DND-41 (cell line): ENCODE measurements around the gene LGR6.

Experiments used
- ATAC-seq: fragments of 200-7000 bp; cut with Tn5 transposase; 3 replicates; pipeline ENCODE4 v1.9.1; 2021; ENCODE audit warnings: low read depth; ENCODE audit not compliant: insufficient read depth
- DNase-seq: peaks from one replicate; pipeline ENCODE4 v3.0.0-alpha.2; 2020
- H2AFZ ChIP-seq: 2 replicates; pipeline ENCODE4 v1.6.0; 2012; ENCODE audit warnings: low read depth, low read length
- H3K27ac ChIP-seq: 2 replicates; pipeline ENCODE4 v1.5.1; 2012; ENCODE audit warnings: low read length, inconsistent platforms
- H3K27me3 ChIP-seq: fragments of 200-600 bp; sonication (generic); 2 replicates; pipeline ENCODE4 v1.6.0; 2012; ENCODE audit warnings: low read length, mild to moderate bottlenecking, inconsistent platforms; ENCODE audit not compliant: insufficient read depth, poor library complexity
- H3K36me3 ChIP-seq: 2 replicates; pipeline ENCODE4 v1.5.1; 2012; ENCODE audit warnings: low read length, inconsistent platforms; ENCODE audit not compliant: insufficient read depth
- H3K4me1 ChIP-seq: 2 replicates; pipeline ENCODE4 v1.5.1; 2012; ENCODE audit warnings: mild to moderate bottlenecking, low read length; ENCODE audit not compliant: insufficient read depth
- H3K4me2 ChIP-seq: 2 replicates; pipeline ENCODE4 v1.6.0; 2012; ENCODE audit warnings: mild to moderate bottlenecking, moderate library complexity, low read length, inconsistent platforms; ENCODE audit not compliant: insufficient read depth
- H3K4me3 ChIP-seq, 2 experiments: fragments of 200-600 bp in 1 of 2; shearing (Covaris generic) in 1 of 2; 2 replicates each; pipeline ENCODE4 v1.5.1; 2012 to 2016; ENCODE audit warnings: inconsistent platforms in 2 of 2, low read length in 2 of 2, mild to moderate bottlenecking in 2 of 2, low read depth in 1 of 2, moderate library complexity in 1 of 2
- H3K79me2 ChIP-seq: 2 replicates; pipeline ENCODE4 v1.6.0; 2012; ENCODE audit warnings: low read length, inconsistent platforms; ENCODE audit not compliant: insufficient read depth
- H3K9ac ChIP-seq: 2 replicates; pipeline ENCODE4 v1.6.0; 2012; ENCODE audit warnings: low read depth, mild to moderate bottlenecking, inconsistent platforms, low read length, moderate library complexity
- H3K9me3 ChIP-seq: 2 replicates; pipeline ENCODE4 v1.5.1; 2012; ENCODE audit warnings: low read length, moderate library complexity, mild to moderate bottlenecking, inconsistent platforms; ENCODE audit not compliant: insufficient read depth, severe bottlenecking
- H4K20me1 ChIP-seq: 2 replicates; pipeline ENCODE4 v1.6.0; 2012; ENCODE audit warnings: low read length; ENCODE audit not compliant: insufficient read depth
- EZH2 ChIP-seq: IDR thresholded peaks from 3 replicates; pipeline ENCODE4 v1.6.1; 2012; ENCODE audit warnings: borderline replicate concordance, low read depth, mild to moderate bottlenecking, moderate library complexity, low read length, inconsistent platforms; ENCODE audit not compliant: severe bottlenecking
- TF ChIP-seq, protein P1 (sequence below): IDR thresholded peaks from 2 replicates; pipeline ENCODE4 v1.5.1; 2012; ENCODE audit warnings: borderline replicate concordance, low read length, moderate library complexity, mild to moderate bottlenecking; ENCODE audit not compliant: poor library complexity, severe bottlenecking; ENCODE audit errors: extremely low read depth

Gene LGR6

DNA sequence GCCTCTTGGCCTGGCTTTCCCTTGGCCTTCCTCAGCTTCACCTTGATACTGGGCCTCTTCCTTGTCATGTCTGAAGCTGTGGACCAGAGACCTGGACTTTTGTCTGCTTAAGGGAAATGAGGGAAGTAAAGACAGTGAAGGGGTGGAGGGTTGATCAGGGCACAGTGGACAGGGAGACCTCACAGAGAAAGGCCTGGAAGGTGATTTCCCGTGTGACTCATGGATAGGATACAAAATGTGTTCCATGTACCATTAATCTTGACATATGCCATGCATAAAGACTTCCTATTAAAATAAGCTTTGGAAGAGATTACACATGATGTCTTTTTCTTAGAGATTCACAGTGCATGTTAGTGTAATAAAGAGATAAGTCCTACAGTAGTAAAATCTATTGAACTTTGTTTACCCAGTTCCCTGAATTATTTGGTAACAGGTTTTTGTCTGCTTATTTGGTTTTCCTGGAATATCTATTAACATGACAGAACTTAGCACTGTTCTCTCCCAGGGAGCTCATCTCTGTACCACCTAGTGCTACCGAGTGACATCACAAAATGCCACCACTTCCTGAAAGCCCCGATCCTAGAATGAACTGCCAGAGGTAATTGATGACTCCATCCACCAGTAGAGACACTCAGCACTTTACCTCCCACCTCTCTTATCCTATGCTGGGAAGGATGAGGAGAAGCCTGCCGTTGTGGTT, 125.9 kb downstream of the LGR6 start:
- no peak for DNase-seq

DNA sequence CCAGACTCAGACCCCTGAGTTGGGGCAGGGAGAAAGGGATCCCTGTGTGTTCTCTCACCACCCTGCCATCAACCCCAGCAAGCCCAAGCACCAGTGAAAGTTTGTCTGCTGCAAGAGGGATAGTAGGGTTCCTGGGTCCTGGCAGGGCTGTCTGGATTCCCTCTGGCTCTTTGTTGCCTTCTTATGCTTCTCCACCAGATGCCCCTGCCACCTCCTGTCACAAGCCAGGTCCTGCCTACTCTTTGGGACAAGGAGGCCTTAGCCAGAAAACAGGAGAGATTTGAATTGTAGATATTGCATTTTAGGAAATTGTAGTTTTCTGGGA, 126.4 kb downstream of the LGR6 start:
- no peaks in the 10 kb centered on the region for H3K79me2 ChIP-seq
- H3K27ac ChIP-seq, result no peak overlapping the region
- no peaks in the 10 kb centered on the region; the same call in 1 of the 2 replicates for H4K20me1 ChIP-seq
- H3K9me3 ChIP-seq, result no peaks in the 10 kb centered on the region
- no peak overlapping the region for H3K4me3 ChIP-seq
- no peaks in the 10 kb centered on the region for H3K36me3 ChIP-seq
- H3K4me1 ChIP-seq, result no peaks in the 10 kb centered on the region
- no peaks in the 10 kb centered on the region for H3K27me3 ChIP-seq
- H3K9ac ChIP-seq, result no peak overlapping the region
- TF ChIP-seq, protein P1, sequence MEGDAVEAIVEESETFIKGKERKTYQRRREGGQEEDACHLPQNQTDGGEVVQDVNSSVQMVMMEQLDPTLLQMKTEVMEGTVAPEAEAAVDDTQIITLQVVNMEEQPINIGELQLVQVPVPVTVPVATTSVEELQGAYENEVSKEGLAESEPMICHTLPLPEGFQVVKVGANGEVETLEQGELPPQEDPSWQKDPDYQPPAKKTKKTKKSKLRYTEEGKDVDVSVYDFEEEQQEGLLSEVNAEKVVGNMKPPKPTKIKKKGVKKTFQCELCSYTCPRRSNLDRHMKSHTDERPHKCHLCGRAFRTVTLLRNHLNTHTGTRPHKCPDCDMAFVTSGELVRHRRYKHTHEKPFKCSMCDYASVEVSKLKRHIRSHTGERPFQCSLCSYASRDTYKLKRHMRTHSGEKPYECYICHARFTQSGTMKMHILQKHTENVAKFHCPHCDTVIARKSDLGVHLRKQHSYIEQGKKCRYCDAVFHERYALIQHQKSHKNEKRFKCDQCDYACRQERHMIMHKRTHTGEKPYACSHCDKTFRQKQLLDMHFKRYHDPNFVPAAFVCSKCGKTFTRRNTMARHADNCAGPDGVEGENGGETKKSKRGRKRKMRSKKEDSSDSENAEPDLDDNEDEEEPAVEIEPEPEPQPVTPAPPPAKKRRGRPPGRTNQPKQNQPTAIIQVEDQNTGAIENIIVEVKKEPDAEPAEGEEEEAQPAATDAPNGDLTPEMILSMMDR, result no peak
- TF ChIP-seq EZH2, result no peak
- DNase-seq, result no peak
- no peak overlapping the region for H3K4me2 ChIP-seq
- ATAC-seq, result no peak
- no peak overlapping the region for H2AFZ ChIP-seq

More for the DNA sequence above, 125.9 kb downstream of the LGR6 start:
- H3K9me3 ChIP-seq, result no peaks in the 10 kb centered on the region
- H3K9ac ChIP-seq, result no peak overlapping the region
- TF ChIP-seq, protein P1, result no peak
- TF ChIP-seq EZH2, result no peak
- no peaks in the 10 kb centered on the region; the same call in 1 of the 2 replicates for H4K20me1 ChIP-seq
- H2AFZ ChIP-seq, result no peak overlapping the region
- no peak for ATAC-seq
- H3K27ac ChIP-seq, result no peak overlapping the region
- H3K79me2 ChIP-seq, result no peaks in the 10 kb centered on the region
- H3K4me2 ChIP-seq, result no peak overlapping the region
- no peak overlapping the region for H3K4me3 ChIP-seq
- no peaks in the 10 kb centered on the region for H3K36me3 ChIP-seq
- no peaks in the 10 kb centered on the region for H3K4me1 ChIP-seq
- no peaks in the 10 kb centered on the region for H3K27me3 ChIP-seq

DNA sequence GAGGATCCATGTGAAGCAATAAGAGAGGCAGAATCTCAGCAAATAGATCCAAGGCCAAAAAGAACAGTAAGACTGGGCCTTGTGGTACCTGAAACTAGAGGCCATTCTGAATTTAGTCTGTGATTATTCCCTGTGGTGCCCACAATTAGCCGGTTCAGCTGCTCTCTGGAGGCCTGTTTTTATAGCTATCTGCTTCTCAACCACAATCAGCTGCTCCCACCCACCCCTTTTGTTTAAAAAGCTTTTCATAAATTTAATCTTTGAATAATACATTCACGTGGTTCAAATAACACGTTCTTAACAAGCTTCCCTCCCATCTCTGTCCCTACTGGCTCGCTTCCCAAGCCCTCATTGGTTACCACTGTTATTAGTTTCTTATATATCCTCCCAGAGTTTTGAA, 130.1 kb downstream of the LGR6 start:
- Histone ChIP-seq H3K4me1 (no peaks in the 10 kb centered on the region), H2AFZ (no peak overlapping the region), H3K4me2 (no peak overlapping the region), H3K9me3 (no peaks in the 10 kb centered on the region), H4K20me1 (no peaks in the 10 kb centered on the region; the same call in 1 of the 2 replicates), H3K4me3 (no peak overlapping the region), H3K79me2 (no peaks in the 10 kb centered on the region), H3K9ac (no peak overlapping the region), H3K27me3 (no peaks in the 10 kb centered on the region), H3K27ac (no peak overlapping the region), H3K36me3 (peaks cover 4% of the 10 kb centered on the region; the same call in 1 of the 2 replicates)
- no peak for TF ChIP-seq EZH2
- TF ChIP-seq, protein P1, result no peak
- DNase-seq (no peak), ATAC-seq (no peak)
